WTC11 (cell line): ENCODE data around the gene NAPB. TPM values are rescaled to one million over a fixed set of nuclear protein-coding genes. Genes with fewer than 3 reads are reported as not detected.

Experiments
- ATAC-seq: fragments of 200-7000 bp; cut with Tn5 transposase; 2 replicates; pipeline ENCODE4 v1.10.0; 2021; ENCODE audit warnings: mild to moderate bottlenecking, moderate library complexity
- CTCF ChIA-PET: fragments of 300-600 bp; sonication (Branson Sonifier 250); formaldehyde crosslinking; loops from one replicate; lab custom pipeline; 2021; ENCODE audit warnings: antibody characterized with exemption; lab: Charles Lee
- POLR2A ChIA-PET: fragments of 350-600 bp; sonication (Branson Sonifier 250); formaldehyde crosslinking; loops from one replicate; lab custom pipeline; 2021; ENCODE audit warnings: antibody characterized with exemption; lab: Charles Lee
- DNase-seq: peaks from one replicate; pipeline ENCODE4 v3.0.0; 2021; ENCODE audit warnings: low spot score
- H3K27ac Mint-ChIP-seq: 2 replicates; pipeline ENCODE4 v1.8.0; 2021; ENCODE audit warnings: mixed read lengths
- H3K27me3 Mint-ChIP-seq: 2 replicates; pipeline ENCODE4 v1.8.0; 2021; ENCODE audit warnings: low read depth, mild to moderate bottlenecking, moderate library complexity, mixed read lengths
- H3K36me3 Mint-ChIP-seq: 2 replicates; pipeline ENCODE4 v1.8.0; 2021; ENCODE audit warnings: mixed read lengths
- H3K4me1 Mint-ChIP-seq: 2 replicates; pipeline ENCODE4 v1.8.0; 2022; ENCODE audit warnings: mixed read lengths
- H3K4me3 Mint-ChIP-seq: 2 replicates; pipeline ENCODE4 v1.8.0; 2021; ENCODE audit warnings: mild to moderate bottlenecking, moderate library complexity, mixed read lengths
- H3K9me3 Mint-ChIP-seq: 2 replicates; pipeline ENCODE4 v1.8.0; 2021; ENCODE audit warnings: mixed read lengths
- CTCF ChIP-seq: fragments of 200-600 bp; IDR thresholded peaks from 2 replicates; pipeline ENCODE4 v1.8.0; 2022; ENCODE audit warnings: antibody characterized with exemption
- ESRRA ChIP-seq: sonication (generic); formaldehyde crosslinking; IDR thresholded peaks from 2 replicates; pipeline ENCODE4 v1.8.1; 2022; ENCODE audit warnings: mild to moderate bottlenecking, missing genetic modification reagents, borderline replicate concordance
- ETV6 ChIP-seq: sonication (generic); formaldehyde crosslinking; IDR thresholded peaks from 2 replicates; pipeline ENCODE4 v1.8.1; 2022; ENCODE audit warnings: mild to moderate bottlenecking, missing genetic modification reagents
- FOXP1 ChIP-seq: sonication (generic); formaldehyde crosslinking; IDR thresholded peaks from 2 replicates; pipeline ENCODE4 v1.8.0; 2022; ENCODE audit warnings: missing genetic modification reagents, mild to moderate bottlenecking, moderate library complexity, borderline replicate concordance
- GRHL2 ChIP-seq: fragments of 250-450 bp; sonication (Bioruptor Pico); IDR thresholded peaks from 2 replicates; pipeline ENCODE4 v1.8.0; 2022; ENCODE audit warnings: mild to moderate bottlenecking, moderate library complexity; ENCODE audit not compliant: insufficient replicate concordance, severe bottlenecking
- MAX ChIP-seq: sonication (generic); formaldehyde crosslinking; IDR thresholded peaks from 2 replicates; pipeline ENCODE4 v1.8.0; 2022; ENCODE audit warnings: mild to moderate bottlenecking, missing genetic modification reagents
- MXD4 ChIP-seq: fragments of 250-450 bp; sonication (Bioruptor Pico); IDR thresholded peaks from 2 replicates; pipeline ENCODE4 v1.8.0; 2021; ENCODE audit warnings: mild to moderate bottlenecking, moderate library complexity, borderline replicate concordance
- NFYB ChIP-seq: sonication (generic); formaldehyde crosslinking; conservative IDR thresholded peaks from 2 replicates; pipeline ENCODE4 v1.8.0; 2022; ENCODE audit warnings: low read depth, missing genetic modification reagents
- PRDM15 ChIP-seq: sonication (generic); formaldehyde crosslinking; IDR thresholded peaks from 2 replicates; pipeline ENCODE4 v1.8.0; 2022; ENCODE audit warnings: missing genetic modification reagents
- RELA ChIP-seq: sonication (generic); formaldehyde crosslinking; IDR thresholded peaks from 2 replicates; pipeline ENCODE4 v1.8.1; 2022; ENCODE audit warnings: missing genetic modification reagents, mild to moderate bottlenecking, borderline replicate concordance
- SP1 ChIP-seq: sonication (generic); formaldehyde crosslinking; conservative IDR thresholded peaks from 2 replicates; pipeline ENCODE4 v1.8.1; 2022; ENCODE audit warnings: missing genetic modification reagents
- TEAD4 ChIP-seq: sonication (generic); formaldehyde crosslinking; IDR thresholded peaks from 2 replicates; pipeline ENCODE4 v1.8.0; 2022; ENCODE audit warnings: mild to moderate bottlenecking, missing genetic modification reagents
- USF1 ChIP-seq: sonication (generic); formaldehyde crosslinking; IDR thresholded peaks from 2 replicates; pipeline ENCODE4 v1.8.0; 2022; ENCODE audit warnings: mild to moderate bottlenecking, missing genetic modification reagents
- ZBTB43 ChIP-seq: sonication (generic); formaldehyde crosslinking; IDR thresholded peaks from 2 replicates; pipeline ENCODE4 v1.8.1; 2023; ENCODE audit warnings: mild to moderate bottlenecking, missing genetic modification reagents
- ZMAT4 ChIP-seq: fragments of 250-450 bp; sonication (Bioruptor Pico); IDR thresholded peaks from 2 replicates; pipeline ENCODE4 v1.9.0; 2021; ENCODE audit warnings: mild to moderate bottlenecking
- ZNF219 ChIP-seq: sonication (generic); formaldehyde crosslinking; IDR thresholded peaks from 2 replicates; pipeline ENCODE4 v1.8.0; 2023; ENCODE audit warnings: missing genetic modification reagents, mild to moderate bottlenecking, borderline replicate concordance
- ZNF232 ChIP-seq: sonication (generic); formaldehyde crosslinking; IDR thresholded peaks from 2 replicates; pipeline ENCODE4 v1.8.0; 2022; ENCODE audit warnings: mild to moderate bottlenecking, missing genetic modification reagents
- ZNF512 ChIP-seq: sonication (generic); formaldehyde crosslinking; IDR thresholded peaks from 2 replicates; pipeline ENCODE4 v1.8.1; 2022; ENCODE audit warnings: missing genetic modification reagents, borderline replicate concordance
- ZNF671 ChIP-seq: fragments of 250-450 bp; sonication (Bioruptor Pico); IDR thresholded peaks from 2 replicates; pipeline ENCODE4 v1.8.0; 2021; ENCODE audit warnings: mild to moderate bottlenecking
- total RNA-seq: library from RNA; stranded (reverse); gene quantifications from 3 replicates; pipeline ENCODE4 v1.2.3, GENCODE V29; 2021

NAPB gene
- total RNA-seq, 1 experiment from 2014 or later, result 12.9 TPM

GRCh38 chr20:23414526-23415188 lies 6.6 kb downstream of the NAPB start:
- ChIA-PET POLR2A (no interaction called here), CTCF (no interaction called here)
- DNase-seq (no peak), ATAC-seq (no peak)
- no peak overlapping the region for H3K27ac Mint-ChIP-seq
- no peak overlapping the region for H3K4me3 Mint-ChIP-seq
- H3K27me3 Mint-ChIP-seq, result no peaks in the 10 kb centered on the region
- no peak for TF ChIP-seq GRHL2
- H3K9me3 Mint-ChIP-seq, result no peaks in the 10 kb centered on the region
- peaks cover 23% of the 10 kb centered on the region for H3K4me1 Mint-ChIP-seq
- peaks cover 6% of the 10 kb centered on the region for H3K36me3 Mint-ChIP-seq

GRCh38 chr20:23413862-23414422 lies 7.3 kb downstream of the NAPB start:
- Mint-ChIP-seq H3K27me3 (no peaks in the 10 kb centered on the region), H3K4me1 (peaks cover 17% of the 10 kb centered on the region), H3K27ac (no peak overlapping the region), H3K36me3 (peaks cover 6% of the 10 kb centered on the region), H3K9me3 (no peaks in the 10 kb centered on the region), H3K4me3 (no peak overlapping the region)
- CTCF ChIA-PET, result no interaction called here
- POLR2A ChIA-PET, result no interaction called here
- ATAC-seq, result no peak
- no peak for DNase-seq
- TF ChIP-seq USF1 (no peak), NFYB (CRISPR knock-in tag) (no peak), MAX (CRISPR knock-in tag) (no peak), ZNF219 (CRISPR knock-in tag) (no peak), FOXP1 (CRISPR knock-in tag) (no peak), RELA (CRISPR knock-in tag) (no peak), ZNF671 (no peak), CTCF (no peak), MXD4 (CRISPR knock-in tag) (no peak), ESRRA (CRISPR knock-in tag) (no peak), ZNF232 (no peak), ETV6 (CRISPR knock-in tag) (no peak), PRDM15 (CRISPR knock-in tag) (no peak), SP1 (no peak), ZBTB43 (CRISPR knock-in tag) (no peak), TEAD4 (CRISPR knock-in tag) (no peak), ZMAT4 (CRISPR knock-in tag) (no peak), ZNF512 (CRISPR knock-in tag) (no peak)
